Gastrocnemius medialis (tissue), 4 donors: ENCODE data around the gene CFAP97D2.

Experiments
- POLR2A ChIP-seq, 2 donors: fragments of 450-650 bp; IDR thresholded peaks; one replicate each; pipeline ENCODE4 v1.6.1; 2017; ENCODE audit warnings: antibody characterized with exemption in 2 of 2, mild to moderate bottlenecking in 2 of 2, moderate library complexity in 2 of 2
- TF ChIP-seq, protein P1 (sequence below), 5 experiments: fragments of 450-650 bp in 3 of 5; fragments of 200-600 bp in 2 of 5; sonication (generic) in 2 of 5; IDR thresholded peaks in 4 of 5; conservative IDR thresholded peaks in 1 of 5; 1 replicate in 4 of 5; 2 replicates in 1 of 5; pipeline ENCODE4 v1.5.1; 2016 to 2019; ENCODE audit warnings: antibody characterized with exemption in 5 of 5, mild to moderate bottlenecking in 3 of 5, moderate library complexity in 3 of 5

DNA sequence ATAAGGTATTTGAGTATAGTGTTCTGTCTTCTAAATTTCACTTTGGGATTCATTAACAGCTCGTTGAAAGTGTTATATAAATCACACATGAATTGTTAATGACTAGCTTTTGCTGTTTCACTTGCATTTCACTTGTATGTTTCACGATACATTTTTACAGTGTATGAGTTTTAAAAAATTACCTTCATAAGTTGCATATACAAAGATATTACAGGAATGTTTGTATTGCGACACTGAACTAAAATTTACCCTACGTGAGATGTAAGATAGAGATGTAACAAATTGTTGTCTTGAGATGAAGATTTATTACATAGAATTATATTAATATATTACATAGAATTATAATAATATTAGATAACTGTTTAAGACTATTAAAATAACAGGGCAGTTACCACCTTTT lies 57.2 kb downstream of the CFAP97D2 start:
- no peak for TF ChIP-seq POLR2A (IDR thresholded peaks at IDR 0.05)
- TF ChIP-seq, protein P1, sequence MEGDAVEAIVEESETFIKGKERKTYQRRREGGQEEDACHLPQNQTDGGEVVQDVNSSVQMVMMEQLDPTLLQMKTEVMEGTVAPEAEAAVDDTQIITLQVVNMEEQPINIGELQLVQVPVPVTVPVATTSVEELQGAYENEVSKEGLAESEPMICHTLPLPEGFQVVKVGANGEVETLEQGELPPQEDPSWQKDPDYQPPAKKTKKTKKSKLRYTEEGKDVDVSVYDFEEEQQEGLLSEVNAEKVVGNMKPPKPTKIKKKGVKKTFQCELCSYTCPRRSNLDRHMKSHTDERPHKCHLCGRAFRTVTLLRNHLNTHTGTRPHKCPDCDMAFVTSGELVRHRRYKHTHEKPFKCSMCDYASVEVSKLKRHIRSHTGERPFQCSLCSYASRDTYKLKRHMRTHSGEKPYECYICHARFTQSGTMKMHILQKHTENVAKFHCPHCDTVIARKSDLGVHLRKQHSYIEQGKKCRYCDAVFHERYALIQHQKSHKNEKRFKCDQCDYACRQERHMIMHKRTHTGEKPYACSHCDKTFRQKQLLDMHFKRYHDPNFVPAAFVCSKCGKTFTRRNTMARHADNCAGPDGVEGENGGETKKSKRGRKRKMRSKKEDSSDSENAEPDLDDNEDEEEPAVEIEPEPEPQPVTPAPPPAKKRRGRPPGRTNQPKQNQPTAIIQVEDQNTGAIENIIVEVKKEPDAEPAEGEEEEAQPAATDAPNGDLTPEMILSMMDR (IDR thresholded peaks at IDR 0.05 in 4 of 5, conservative IDR thresholded peaks at IDR 0.05 in 1 of 5), result no peak
